Measurements from ENCODE around the gene CNOT4. TPM values are rescaled to one million over a fixed set of nuclear protein-coding genes. Genes with fewer than 3 reads are reported as not detected.

The CNOT4 gene
- total and polyA plus RNA-seq, 2 donors (not counting 1 experiment from before 2014, with no cell fraction given) = 14.9 to 15.9 TPM

DNA sequence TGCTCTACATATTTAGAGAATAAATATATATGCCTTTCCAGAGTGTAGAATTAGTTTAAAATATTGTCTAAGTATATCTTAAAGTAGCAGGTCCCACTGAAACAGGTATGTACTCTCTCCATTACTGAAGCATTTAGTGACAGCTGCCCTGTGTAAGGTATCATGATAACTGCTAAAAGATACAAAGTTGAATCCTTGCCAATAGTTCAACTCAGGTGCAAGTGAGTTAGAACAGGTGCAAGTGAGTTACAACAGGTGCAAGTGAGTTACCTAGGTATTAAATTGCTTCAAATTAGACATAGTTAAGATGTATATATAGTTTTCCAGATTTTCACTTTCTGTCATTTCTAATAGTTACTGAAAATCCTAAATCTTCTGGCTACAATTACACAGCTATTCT is 119.1 kb downstream of the CNOT4 start:
- Histone ChIP-seq H3K4me3 (replicated peaks in 1 of 4; ENCODE audit: control extremely low read depth in 1 of 4, insufficient read depth in 1 of 4, low read depth in 3 of 4, low read length in 4 of 4) (no peak overlapping the region), H2AFZ (ENCODE audit: low read length) (no peak overlapping the region), H3K9ac (ENCODE audit: insufficient read depth, low read length) (no peak overlapping the region), H3K4me1 (ENCODE audit: control insufficient read depth, extremely low read depth, insufficient read depth, low read length) (peaks cover 3% of the 10 kb centered on the region), H3K36me3 (ENCODE audit: control insufficient read depth, insufficient read depth, low read length) (peaks cover 3% of the 10 kb centered on the region), H4K20me1 (ENCODE audit: control insufficient read depth, extremely low read depth, insufficient read depth, low read length) (no peaks in the 10 kb centered on the region), H3K27me3 (ENCODE audit: control insufficient read depth, insufficient read depth, low read length) (no peaks in the 10 kb centered on the region), H3K4me2 (ENCODE audit: extremely low read depth, insufficient read depth, low read length) (no peak overlapping the region), H3K79me2 (ENCODE audit: control insufficient read depth, insufficient read depth, low read length) (no peaks in the 10 kb centered on the region), H3K27ac (ENCODE audit: insufficient read depth, low read length) (no peak overlapping the region), H3K9me3 (ENCODE audit: control insufficient read depth, insufficient read depth, low read depth, low read length) (no peaks in the 10 kb centered on the region)
- DNase-seq (ENCODE audit: low read depth in 2 of 2) = no peak
- TF ChIP-seq, protein P1, sequence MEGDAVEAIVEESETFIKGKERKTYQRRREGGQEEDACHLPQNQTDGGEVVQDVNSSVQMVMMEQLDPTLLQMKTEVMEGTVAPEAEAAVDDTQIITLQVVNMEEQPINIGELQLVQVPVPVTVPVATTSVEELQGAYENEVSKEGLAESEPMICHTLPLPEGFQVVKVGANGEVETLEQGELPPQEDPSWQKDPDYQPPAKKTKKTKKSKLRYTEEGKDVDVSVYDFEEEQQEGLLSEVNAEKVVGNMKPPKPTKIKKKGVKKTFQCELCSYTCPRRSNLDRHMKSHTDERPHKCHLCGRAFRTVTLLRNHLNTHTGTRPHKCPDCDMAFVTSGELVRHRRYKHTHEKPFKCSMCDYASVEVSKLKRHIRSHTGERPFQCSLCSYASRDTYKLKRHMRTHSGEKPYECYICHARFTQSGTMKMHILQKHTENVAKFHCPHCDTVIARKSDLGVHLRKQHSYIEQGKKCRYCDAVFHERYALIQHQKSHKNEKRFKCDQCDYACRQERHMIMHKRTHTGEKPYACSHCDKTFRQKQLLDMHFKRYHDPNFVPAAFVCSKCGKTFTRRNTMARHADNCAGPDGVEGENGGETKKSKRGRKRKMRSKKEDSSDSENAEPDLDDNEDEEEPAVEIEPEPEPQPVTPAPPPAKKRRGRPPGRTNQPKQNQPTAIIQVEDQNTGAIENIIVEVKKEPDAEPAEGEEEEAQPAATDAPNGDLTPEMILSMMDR (conservative IDR thresholded peaks at IDR 0.05 in 1 of 2, IDR thresholded peaks at IDR 0.05 in 1 of 2; ENCODE audit: low read depth in 1 of 2, low read length in 2 of 2) = no peak
- no peak for TF ChIP-seq EZH2 (IDR thresholded peaks at IDR 0.05; ENCODE audit: low read length, missing control alignments)

DNA sequence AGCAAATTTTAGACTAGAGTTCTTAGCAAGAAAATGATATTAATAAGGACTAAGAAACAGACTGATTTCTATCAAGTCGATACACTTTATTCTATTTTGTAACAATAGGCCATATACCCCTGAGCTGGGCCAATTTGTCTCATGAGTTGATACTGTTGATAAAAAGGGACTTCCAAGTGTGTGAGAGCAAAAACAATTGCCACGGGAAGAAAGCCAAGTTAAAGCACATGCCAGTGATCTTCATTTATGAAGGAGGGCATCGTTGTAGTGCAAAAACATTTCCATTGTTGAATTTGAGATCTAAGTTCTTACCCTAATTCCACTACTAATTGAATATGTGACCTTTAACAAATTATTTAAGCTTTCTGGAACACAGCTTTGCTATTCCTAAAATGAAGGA is 119.9 kb downstream of the CNOT4 start:
- Histone ChIP-seq H3K79me2 (ENCODE audit: control insufficient read depth, insufficient read depth, low read length) (no peaks in the 10 kb centered on the region), H3K27me3 (ENCODE audit: control insufficient read depth, insufficient read depth, low read length) (no peaks in the 10 kb centered on the region), H4K20me1 (ENCODE audit: control insufficient read depth, extremely low read depth, insufficient read depth, low read length) (no peaks in the 10 kb centered on the region), H3K36me3 (ENCODE audit: control insufficient read depth, insufficient read depth, low read length) (peaks cover 3% of the 10 kb centered on the region), H3K9me3 (ENCODE audit: control insufficient read depth, insufficient read depth, low read depth, low read length) (no peaks in the 10 kb centered on the region), H3K9ac (ENCODE audit: insufficient read depth, low read length) (no peak overlapping the region), H3K4me3 (replicated peaks in 1 of 4; ENCODE audit: control extremely low read depth in 1 of 4, insufficient read depth in 1 of 4, low read depth in 3 of 4, low read length in 4 of 4) (no peak overlapping the region), H3K27ac (ENCODE audit: insufficient read depth, low read length) (no peak overlapping the region), H2AFZ (ENCODE audit: low read length) (no peak overlapping the region), H3K4me1 (ENCODE audit: control insufficient read depth, extremely low read depth, insufficient read depth, low read length) (peaks cover 3% of the 10 kb centered on the region), H3K4me2 (ENCODE audit: extremely low read depth, insufficient read depth, low read length) (no peak overlapping the region)
- DNase-seq (ENCODE audit: low read depth in 2 of 2) = no peak
- TF ChIP-seq, protein P1 (conservative IDR thresholded peaks at IDR 0.05 in 1 of 2, IDR thresholded peaks at IDR 0.05 in 1 of 2; ENCODE audit: low read depth in 1 of 2, low read length in 2 of 2) = no peak
- TF ChIP-seq EZH2 (IDR thresholded peaks at IDR 0.05; ENCODE audit: low read length, missing control alignments) = no peak

DNA sequence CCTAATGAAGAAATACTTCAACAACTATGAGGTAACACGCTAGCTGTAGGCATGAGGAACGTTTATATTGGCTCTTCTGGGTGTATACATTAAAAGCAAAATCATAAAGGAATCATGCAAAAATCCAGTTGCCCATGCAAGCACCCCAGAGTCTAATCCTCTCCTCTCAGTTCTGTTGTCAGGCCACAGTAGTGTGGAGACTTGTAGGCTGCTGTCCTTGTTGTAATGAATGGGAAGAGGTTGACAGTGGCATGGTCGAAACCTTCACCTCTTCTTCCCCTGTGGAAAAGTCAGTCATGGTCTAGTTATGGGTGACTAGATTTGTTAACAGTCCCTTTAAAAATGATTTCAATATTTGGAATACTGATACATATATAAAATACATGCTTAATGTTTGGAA is 121.3 kb downstream of the CNOT4 start:
- Histone ChIP-seq H3K4me2 (ENCODE audit: extremely low read depth, insufficient read depth, low read length) (no peak overlapping the region), H4K20me1 (ENCODE audit: control insufficient read depth, extremely low read depth, insufficient read depth, low read length) (no peaks in the 10 kb centered on the region), H3K9ac (ENCODE audit: insufficient read depth, low read length) (no peak overlapping the region), H3K27me3 (ENCODE audit: control insufficient read depth, insufficient read depth, low read length) (no peaks in the 10 kb centered on the region), H3K4me1 (ENCODE audit: control insufficient read depth, extremely low read depth, insufficient read depth, low read length) (peaks cover 3% of the 10 kb centered on the region), H2AFZ (ENCODE audit: low read length) (no peak overlapping the region), H3K36me3 (ENCODE audit: control insufficient read depth, insufficient read depth, low read length) (no peaks in the 10 kb centered on the region), H3K79me2 (ENCODE audit: control insufficient read depth, insufficient read depth, low read length) (no peaks in the 10 kb centered on the region), H3K9me3 (ENCODE audit: control insufficient read depth, insufficient read depth, low read depth, low read length) (no peaks in the 10 kb centered on the region), H3K27ac (ENCODE audit: insufficient read depth, low read length) (no peak overlapping the region), H3K4me3 (replicated peaks in 1 of 4; ENCODE audit: control extremely low read depth in 1 of 4, insufficient read depth in 1 of 4, low read depth in 3 of 4, low read length in 4 of 4) (no peak overlapping the region)
- TF ChIP-seq, protein P1 (conservative IDR thresholded peaks at IDR 0.05 in 1 of 2, IDR thresholded peaks at IDR 0.05 in 1 of 2; ENCODE audit: low read depth in 1 of 2, low read length in 2 of 2) = no peak
- no peak for TF ChIP-seq EZH2 (IDR thresholded peaks at IDR 0.05; ENCODE audit: low read length, missing control alignments)
- DNase-seq (ENCODE audit: low read depth in 2 of 2) = no peak

All from fibroblast of lung (primary cell).